A673 (cell line): Measurements from ENCODE around the gene ZNF316. TPM values are rescaled to one million over a fixed set of nuclear protein-coding genes. Genes with fewer than 3 reads are reported as not detected.

Experiments
- BruUV-seq: library from RNA; stranded (reverse); fragments of 400-500 nt; replicated peaks from 2 replicates; lab custom pipeline; 2021; lab: Mats Ljungman, UMichigan
- CTCF ChIA-PET: fragments of 300-600 bp; sonication (Branson Sonifier 250); formaldehyde crosslinking; loops from one replicate; lab custom pipeline; 2022; ENCODE audit warnings: antibody characterized with exemption; lab: Charles Lee
- POLR2A ChIA-PET: fragments of 300-600 bp; sonication (Branson Sonifier 250); formaldehyde crosslinking; loops from one replicate; lab custom pipeline; 2022; ENCODE audit warnings: antibody characterized with exemption; ENCODE audit not compliant: low non-redundant PET; lab: Charles Lee
- DNase-seq: peaks from one replicate; pipeline ENCODE4 v3.0.0-alpha.2; 2015; ENCODE audit warnings: low spot score
- H3K27ac ChIP-seq: fragments of 200-600 bp; sonication (generic); 2 replicates; pipeline ENCODE4 v1.5.1; 2016; ENCODE audit warnings: mixed run types, low read depth, mild to moderate bottlenecking, mixed read lengths, antibody characterized with exemption, low read length; ENCODE audit not compliant: poor library complexity, severe bottlenecking
- H3K27me3 ChIP-seq: fragments of 200-600 bp; sonication (generic); replicated peaks from 2 replicates; pipeline ENCODE4 v1.6.1; 2017; ENCODE audit warnings: mixed run types, low read depth, mild to moderate bottlenecking, mixed read lengths, antibody characterized with exemption, low read length; ENCODE audit not compliant: insufficient read depth, poor library complexity
- H3K36me3 ChIP-seq: fragments of 200-600 bp; sonication (generic); 2 replicates; pipeline ENCODE4 v1.6.1; 2016; ENCODE audit warnings: mixed run types, mild to moderate bottlenecking, mixed read lengths, antibody characterized with exemption, low read length; ENCODE audit not compliant: insufficient read depth, poor library complexity, severe bottlenecking
- H3K4me1 ChIP-seq: fragments of 200-600 bp; sonication (generic); 2 replicates; pipeline ENCODE4 v1.6.1; 2017; ENCODE audit warnings: mixed run types, mild to moderate bottlenecking, mixed read lengths, antibody characterized with exemption, low read length; ENCODE audit not compliant: insufficient read depth, poor library complexity, severe bottlenecking
- H3K4me3 ChIP-seq: fragments of 200-600 bp; sonication (generic); 2 replicates; pipeline ENCODE4 v1.5.1; 2016; ENCODE audit warnings: low read depth, mixed run types, mild to moderate bottlenecking, mixed read lengths, low read length; ENCODE audit not compliant: poor library complexity, severe bottlenecking
- H3K9me3 ChIP-seq: fragments of 200-600 bp; sonication (generic); 2 replicates; pipeline ENCODE4 v1.6.1; 2016; ENCODE audit warnings: mixed run types, low read depth, mild to moderate bottlenecking, mixed read lengths, antibody characterized with exemption, low read length; ENCODE audit not compliant: poor library complexity, severe bottlenecking
- CTCF ChIP-seq: fragments of 300-800, 200-600 bp; sonication (generic); conservative IDR thresholded peaks from 2 replicates; pipeline ENCODE4 v1.5.1; 2017; ENCODE audit warnings: low read depth, mild to moderate bottlenecking, antibody characterized with exemption, low read length, moderate library complexity, mixed read lengths
- EZH2 ChIP-seq: fragments of 200-600 bp; sonication (generic); IDR thresholded peaks from 2 replicates; pipeline ENCODE4 v1.6.1; 2017; ENCODE audit warnings: borderline replicate concordance, low read depth, mild to moderate bottlenecking, mixed read lengths, antibody characterized with exemption, low read length; ENCODE audit not compliant: poor library complexity, severe bottlenecking
- intact Hi-C: fragments of 100-400 bp; cut with micrococcal nuclease; formaldehyde crosslinking; loops from one replicate; pipeline ENCODE4 v1.10.0; 2022; ENCODE audit not compliant: unreplicated experiment
- total RNA-seq: library from RNA; stranded (reverse); gene quantifications from 2 replicates; pipeline ENCODE4 v1.2.3, GENCODE V29; 2021

The ZNF316 gene
- total RNA-seq, 1 experiment from 2014 or later: 32.1 TPM

- no peak for DNase-seq
- TF ChIP-seq EZH2 (no peak), CTCF (no peak)
- intact Hi-C loops: no loop called here
- Histone ChIP-seq H3K27me3 (no peaks in the 10 kb centered on the region), H3K27ac (no peak overlapping the region), H3K4me3 (no peak overlapping the region), H3K36me3 (no peaks in the 10 kb centered on the region), H3K9me3 (no peaks in the 10 kb centered on the region), H3K4me1 (no peaks in the 10 kb centered on the region)
- BruUV-seq: no TSS peak
- ChIA-PET POLR2A (interaction anchor here (0.6 kb wide), 1 partner anchor 75 kb away, joined by 3 read pairs; no protein-coding TSS in a partner anchor), CTCF (interaction anchor here (0.6 kb wide), 1 partner anchor 1218 kb away, joined by 6 read pairs; no protein-coding TSS in a partner anchor)
Observed at GRCh38 chr7:6621195-6622133, 15.7 kb upstream of the ZNF316 start.

- DNase-seq: no peak
- no peaks in the 10 kb centered on the region for H3K4me1 ChIP-seq
- TF ChIP-seq EZH2 (no peak), CTCF (no peak)
- intact Hi-C loops: no loop called here
- no peaks in the 10 kb centered on the region for H3K36me3 ChIP-seq
- H3K27ac ChIP-seq: no peak overlapping the region
- ChIA-PET CTCF (interaction anchor here (0.6 kb wide), 1 partner anchor 1218 kb away, joined by 6 read pairs; no protein-coding TSS in a partner anchor), POLR2A (no interaction called here)
- H3K9me3 ChIP-seq: no peaks in the 10 kb centered on the region
- H3K4me3 ChIP-seq: no peak overlapping the region
- H3K27me3 ChIP-seq: no peaks in the 10 kb centered on the region
- BruUV-seq: no TSS peak
Observed at GRCh38 chr7:6622134-6622710, 14.9 kb upstream of the ZNF316 start.

GRCh38 chr7:6623589-6624245, 13.4 kb upstream of the ZNF316 start:
- H3K27me3 ChIP-seq: no peaks in the 10 kb centered on the region
- ChIA-PET POLR2A (no interaction called here), CTCF (interaction anchor here (0.6 kb wide), 1 partner anchor 11 kb away, joined by 3 read pairs; no protein-coding TSS in a partner anchor)
- H3K9me3 ChIP-seq: no peaks in the 10 kb centered on the region
- H3K27ac ChIP-seq: no peak overlapping the region
- intact Hi-C loops: no loop called here
- DNase-seq: no peak
- TF ChIP-seq EZH2 (no peak), CTCF (no peak)
- H3K4me1 ChIP-seq: no peaks in the 10 kb centered on the region
- no peak overlapping the region for H3K4me3 ChIP-seq
- BruUV-seq: no TSS peak
- H3K36me3 ChIP-seq: no peaks in the 10 kb centered on the region
